Measurements from ENCODE around the gene CRYBA2.

CRYBA2 gene

GRCh38 chr2:219028996-219029828 lies 36.0 kb upstream of the CRYBA2 start:
- no peak for TF ChIP-seq SIN3A (IDR thresholded peaks at IDR 0.05; ENCODE audit: borderline replicate concordance, insufficient read depth, low read length)
- TF ChIP-seq POLR2AphosphoS5 (IDR thresholded peaks at IDR 0.05; ENCODE audit: low read depth, low read length) = no peak
- no peak for TF ChIP-seq FOXP2 (optimal IDR thresholded peaks at IDR 0.05; ENCODE audit: borderline replicate concordance, extremely low read depth, extremely low read length, insufficient read depth)
- no peak for TF ChIP-seq TAF1 (IDR thresholded peaks at IDR 0.05; ENCODE audit: borderline replicate concordance, insufficient read depth, low read length)
- no peak for TF ChIP-seq REST (IDR thresholded peaks at IDR 0.05; ENCODE audit: insufficient read depth in 1 of 2, low read depth in 2 of 2, low read length in 2 of 2)

DNA sequence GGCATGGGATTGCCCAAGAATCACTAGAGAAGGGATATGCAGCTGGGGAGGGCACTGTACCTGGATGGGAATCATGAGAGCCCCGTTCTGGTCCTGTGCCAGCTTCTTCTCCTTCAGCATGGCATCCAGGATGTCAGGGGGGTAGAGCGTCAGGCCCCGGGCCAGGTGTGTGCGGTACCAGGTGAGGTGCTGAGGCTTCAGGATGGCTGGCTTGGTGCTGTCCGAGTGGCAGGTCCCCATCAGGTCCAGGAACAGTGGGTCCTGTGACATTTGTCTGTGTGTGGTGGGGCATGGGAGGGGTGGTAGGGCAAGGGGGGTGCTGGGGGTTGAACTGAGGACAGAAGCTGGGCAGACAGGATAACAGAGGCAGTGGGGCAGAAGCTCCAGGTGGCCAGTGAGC lies 34.9 kb upstream of the CRYBA2 start:
- TF ChIP-seq SIN3A (IDR thresholded peaks at IDR 0.05; ENCODE audit: borderline replicate concordance, insufficient read depth, low read length) = no peak
- no peak for TF ChIP-seq POLR2AphosphoS5 (IDR thresholded peaks at IDR 0.05; ENCODE audit: low read depth, low read length)

GRCh38 chr2:219027511-219028055 lies 34.4 kb upstream of the CRYBA2 start:
- TF ChIP-seq POLR2AphosphoS5 (IDR thresholded peaks at IDR 0.05; ENCODE audit: low read depth, low read length) = no peak
- no peak for TF ChIP-seq TAF1 (IDR thresholded peaks at IDR 0.05; ENCODE audit: borderline replicate concordance, insufficient read depth, low read length)
- TF ChIP-seq REST (IDR thresholded peaks at IDR 0.05; ENCODE audit: insufficient read depth in 1 of 2, low read depth in 2 of 2, low read length in 2 of 2) = no peak
- no peak for TF ChIP-seq SIN3A (IDR thresholded peaks at IDR 0.05; ENCODE audit: borderline replicate concordance, insufficient read depth, low read length)
- no peak for TF ChIP-seq FOXP2 (optimal IDR thresholded peaks at IDR 0.05; ENCODE audit: borderline replicate concordance, extremely low read depth, extremely low read length, insufficient read depth)

DNA sequence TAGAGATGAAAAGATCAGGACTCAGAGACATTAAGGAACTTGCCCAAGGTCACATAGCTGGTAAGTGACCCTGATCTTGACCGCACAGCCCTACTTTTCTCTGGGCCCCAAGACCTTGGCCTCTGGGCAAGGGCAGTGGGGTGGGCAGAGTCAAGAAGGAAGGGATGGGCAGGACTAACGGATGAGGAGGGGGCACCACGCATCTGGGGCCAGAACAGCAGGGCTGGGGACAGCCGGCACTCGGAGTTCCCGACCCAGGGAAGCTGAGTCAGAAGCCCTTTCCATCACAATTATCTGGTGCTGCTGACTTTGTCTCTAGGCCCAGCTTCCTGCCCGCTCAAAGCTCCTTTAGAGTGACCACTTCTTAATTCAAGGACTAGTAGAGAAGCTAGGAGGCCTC lies 33.7 kb upstream of the CRYBA2 start:
- TF ChIP-seq TAF1 (IDR thresholded peaks at IDR 0.05; ENCODE audit: borderline replicate concordance, insufficient read depth, low read length) = no peak
- no peak for TF ChIP-seq POLR2AphosphoS5 (IDR thresholded peaks at IDR 0.05; ENCODE audit: low read depth, low read length)

DNA sequence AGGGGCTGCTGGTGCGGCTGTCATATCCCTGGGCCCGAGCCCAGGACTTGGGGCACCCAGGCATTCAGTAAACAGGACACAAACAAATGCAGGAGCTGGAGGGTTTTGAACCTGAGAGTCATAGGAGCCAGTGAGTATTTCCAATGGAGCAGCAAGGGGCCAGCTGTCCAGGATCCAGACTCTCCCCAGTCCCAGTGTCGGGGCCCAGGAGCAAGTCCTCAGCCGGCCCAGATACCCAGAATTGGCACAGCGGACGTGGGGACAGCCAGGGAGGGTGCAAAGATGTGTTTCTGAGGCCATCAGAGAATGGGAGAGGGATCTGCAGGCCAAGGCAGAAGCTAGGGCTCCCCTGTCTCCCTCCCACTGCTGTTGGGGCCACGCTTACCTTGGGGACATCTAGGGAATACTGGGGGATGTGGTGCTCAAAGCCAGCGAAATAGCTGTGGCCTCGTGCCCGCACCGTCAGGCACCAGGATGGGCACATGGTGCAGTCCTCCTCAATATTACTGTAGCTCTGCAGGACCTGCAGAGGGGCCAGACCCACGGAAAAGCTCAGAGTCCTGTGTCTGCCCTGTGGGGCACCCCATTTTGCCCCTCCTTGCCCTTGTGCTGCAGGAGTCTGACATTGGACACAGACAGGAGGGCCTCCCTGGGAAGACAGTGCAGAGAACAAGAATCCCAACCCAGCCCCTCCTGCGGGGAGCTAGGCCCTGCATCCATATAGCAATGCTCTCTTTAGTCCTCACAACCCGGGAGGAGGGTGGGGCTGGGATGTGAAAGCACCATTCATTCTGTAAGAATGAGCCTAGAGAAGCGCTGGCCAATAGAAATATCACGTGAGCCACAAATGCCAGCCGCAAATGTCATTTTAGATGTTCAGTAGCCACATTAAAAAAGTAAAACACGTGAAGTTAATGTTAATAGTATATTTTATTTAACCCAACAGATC lies 32.7 kb upstream of the CRYBA2 start:
- TF ChIP-seq SIN3A (IDR thresholded peaks at IDR 0.05; ENCODE audit: borderline replicate concordance, insufficient read depth, low read length) = no peak
- no peak for TF ChIP-seq REST (IDR thresholded peaks at IDR 0.05; ENCODE audit: insufficient read depth in 1 of 2, low read depth in 2 of 2, low read length in 2 of 2)
- TF ChIP-seq POLR2AphosphoS5 (IDR thresholded peaks at IDR 0.05; ENCODE audit: low read depth, low read length) = no peak
- no peak for TF ChIP-seq FOXP2 (optimal IDR thresholded peaks at IDR 0.05; ENCODE audit: borderline replicate concordance, extremely low read depth, extremely low read length, insufficient read depth)
- no peak for TF ChIP-seq TAF1 (IDR thresholded peaks at IDR 0.05; ENCODE audit: borderline replicate concordance, insufficient read depth, low read length)

Data from PFSK-1 (cell line).